GM21576 (cell line): ENCODE data around the gene CDC42BPA.
"Not testable (repeated sequence)": the region's sequence is repeated elsewhere in the genome, so short reads cannot be mapped to it uniquely, and the experiment has no call there.

ENCODE experiments used
- ATAC-seq: cut with Tn5 transposase; IDR thresholded peaks from one replicate; pipeline ENCODE4 v1.9.1; 2021; ENCODE audit warnings: mild to moderate bottlenecking, moderate library complexity; ENCODE audit not compliant: unreplicated experiment

Gene CDC42BPA

DNA sequence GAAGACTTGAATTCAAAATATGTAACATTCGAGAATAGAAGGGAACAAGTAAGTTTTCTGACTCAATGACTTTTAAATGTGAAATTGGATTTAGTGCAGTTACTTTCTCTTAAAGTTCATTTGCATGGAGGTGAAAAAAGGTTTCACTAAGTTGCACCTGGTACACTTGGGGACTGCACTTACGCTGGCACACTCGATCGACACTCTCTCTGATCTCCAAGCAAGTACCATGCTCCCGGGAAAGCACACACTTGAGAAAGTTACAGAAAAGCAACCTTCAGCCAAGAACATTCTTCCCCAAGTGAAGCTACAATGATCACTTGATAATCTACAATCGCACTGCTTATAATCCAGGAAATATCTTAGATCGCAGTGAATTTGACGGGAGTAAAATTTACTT lies 315.1 kb downstream of the CDC42BPA start:
- ATAC-seq, result no peak

DNA sequence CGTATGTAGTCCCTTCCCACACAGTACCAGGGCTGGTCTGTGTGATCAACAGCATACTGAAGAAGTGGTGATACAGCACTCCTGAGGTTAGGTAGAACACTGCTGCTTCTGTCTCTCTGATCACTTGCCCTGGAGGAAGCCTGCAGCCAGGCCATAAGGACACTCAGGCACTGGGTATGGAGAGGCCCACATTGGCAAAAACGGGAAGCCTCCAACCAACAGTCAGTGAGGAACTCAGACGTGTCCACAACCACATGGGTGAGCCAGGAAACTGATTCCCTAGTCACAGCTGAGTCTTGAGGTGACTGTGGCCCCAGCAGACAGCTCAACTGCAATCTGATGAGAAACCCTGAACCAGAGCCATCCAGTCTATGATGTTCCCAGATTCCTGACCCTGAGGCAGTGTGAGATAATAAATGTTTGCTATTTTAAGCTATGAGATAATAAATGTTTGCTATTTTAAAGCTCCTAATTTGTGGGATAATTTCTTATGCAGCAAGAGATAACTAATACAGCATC lies 315.7 kb downstream of the CDC42BPA start:
- ATAC-seq, result no peak

DNA sequence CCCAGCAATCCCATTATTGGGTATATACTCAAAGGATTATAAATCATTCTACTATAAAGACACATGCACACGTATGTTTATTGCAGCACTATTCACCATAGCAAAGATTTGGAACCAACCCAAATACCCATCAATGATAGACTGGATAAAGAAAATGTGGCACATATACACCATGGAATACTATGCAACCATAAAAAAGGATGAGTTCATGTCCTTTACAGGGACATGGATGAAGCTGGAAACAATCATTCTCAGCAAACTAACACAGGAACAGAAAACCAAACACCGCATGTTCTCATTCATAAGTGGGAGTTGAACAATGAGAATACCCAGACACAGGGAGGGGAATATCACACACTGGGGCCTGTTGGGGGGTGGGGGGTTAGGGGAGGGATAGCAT lies 318.7 kb downstream of the CDC42BPA start:
- ATAC-seq, result not testable (repeated sequence)

- peak; percentile 98 for ATAC-seq
Observed at GRCh38 chr1:226995365-226996332, 322.6 kb downstream of the CDC42BPA start.

- ATAC-seq, result peak; percentile 1
Observed at GRCh38 chr1:226994586-226995364, 323.5 kb downstream of the CDC42BPA start.

GRCh38 chr1:226993814-226994585 lies 324.3 kb downstream of the CDC42BPA start:
- ATAC-seq, result no peak

GRCh38 chr1:226991920-226992319 lies 326.4 kb downstream of the CDC42BPA start:
- no peak for ATAC-seq

DNA sequence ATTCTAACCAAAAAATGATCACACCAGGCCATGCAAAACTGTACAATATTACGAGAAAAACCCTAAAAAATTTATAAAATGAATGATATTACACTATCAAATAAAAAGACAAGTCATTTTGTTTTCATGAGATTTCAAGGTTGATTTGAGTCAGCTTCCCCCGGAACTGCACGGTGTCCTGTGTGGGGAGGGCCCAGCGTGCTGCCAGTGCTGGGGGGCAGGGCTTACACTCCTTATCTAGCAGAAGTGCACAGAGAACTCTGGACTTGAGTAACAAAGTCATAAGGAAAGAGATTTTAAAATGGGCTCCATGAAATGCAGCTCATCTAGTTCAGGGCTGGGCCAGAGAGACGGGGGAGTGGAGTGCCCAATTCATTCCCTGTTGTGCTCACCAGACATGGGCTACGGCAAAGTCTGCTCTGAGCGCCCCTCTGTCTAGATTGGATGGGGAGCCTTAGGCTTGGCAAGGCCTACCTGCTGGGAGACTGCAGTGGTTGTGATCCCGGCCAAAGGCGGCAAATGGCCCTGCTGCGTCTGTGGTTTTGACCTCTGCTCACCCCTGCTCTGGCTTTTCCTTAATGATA lies 328.1 kb downstream of the CDC42BPA start:
- peak; percentile 76 for ATAC-seq

DNA sequence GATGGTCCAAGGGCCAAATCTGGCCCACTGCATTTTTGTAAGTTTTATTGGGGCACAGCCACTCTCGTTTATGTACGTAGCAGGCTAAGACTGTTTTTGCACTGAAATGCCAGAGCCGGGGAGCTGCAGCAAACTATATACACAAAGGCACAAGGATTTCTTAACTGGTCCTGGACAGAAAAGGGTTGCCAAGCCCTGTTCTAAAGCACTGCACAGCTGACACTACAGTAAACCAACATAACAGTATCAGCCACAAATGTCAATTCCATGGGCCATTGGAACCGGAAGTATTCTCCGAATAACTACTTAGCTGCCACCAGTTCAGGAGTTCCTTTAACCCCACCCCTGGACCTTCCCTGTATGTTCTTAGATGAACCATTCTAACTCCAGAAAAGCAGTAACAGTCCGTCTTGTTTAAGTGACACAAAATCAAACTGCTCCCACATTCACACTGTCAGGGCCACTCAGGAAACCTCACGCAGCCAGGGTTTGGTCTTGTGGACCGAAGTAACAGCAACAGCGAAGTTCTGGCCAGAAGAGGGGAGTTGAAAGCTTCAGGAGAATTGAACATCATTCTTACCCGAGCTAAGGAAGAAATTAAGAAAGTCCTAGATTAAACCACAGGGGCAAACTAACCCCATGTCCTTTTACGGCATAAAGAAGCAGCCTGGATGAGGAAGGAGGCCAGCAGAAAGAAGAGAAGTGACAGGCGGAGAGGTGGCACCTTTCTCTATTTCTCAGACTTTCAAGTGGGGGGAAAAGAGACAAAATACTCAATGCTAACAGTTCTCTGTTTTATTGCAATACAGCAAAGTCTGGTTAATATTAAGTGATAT lies 329.0 kb downstream of the CDC42BPA start:
- no peak for ATAC-seq

DNA sequence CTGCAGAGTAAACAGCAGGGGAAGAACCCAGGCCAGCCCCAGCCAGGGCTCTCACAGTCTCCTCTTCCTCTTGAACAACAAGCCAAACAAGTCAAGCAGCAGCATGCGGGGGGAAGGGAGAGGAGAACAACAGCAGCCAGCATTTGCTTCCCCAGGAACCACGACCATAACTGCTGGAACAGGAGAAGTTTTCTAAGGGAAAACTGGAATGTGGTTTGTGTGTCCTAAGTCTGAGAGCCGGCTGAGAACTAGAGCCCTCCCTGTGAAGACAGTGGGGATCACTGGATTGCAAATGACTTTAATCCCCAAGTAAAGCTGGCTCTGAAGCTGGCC lies 330.0 kb downstream of the CDC42BPA start:
- ATAC-seq, result no peak

- no peak for ATAC-seq
Observed at GRCh38 chr1:226987623-226988333, 330.5 kb downstream of the CDC42BPA start.

GRCh38 chr1:226987179-226987536 lies 331.1 kb downstream of the CDC42BPA start:
- no peak for ATAC-seq

DNA sequence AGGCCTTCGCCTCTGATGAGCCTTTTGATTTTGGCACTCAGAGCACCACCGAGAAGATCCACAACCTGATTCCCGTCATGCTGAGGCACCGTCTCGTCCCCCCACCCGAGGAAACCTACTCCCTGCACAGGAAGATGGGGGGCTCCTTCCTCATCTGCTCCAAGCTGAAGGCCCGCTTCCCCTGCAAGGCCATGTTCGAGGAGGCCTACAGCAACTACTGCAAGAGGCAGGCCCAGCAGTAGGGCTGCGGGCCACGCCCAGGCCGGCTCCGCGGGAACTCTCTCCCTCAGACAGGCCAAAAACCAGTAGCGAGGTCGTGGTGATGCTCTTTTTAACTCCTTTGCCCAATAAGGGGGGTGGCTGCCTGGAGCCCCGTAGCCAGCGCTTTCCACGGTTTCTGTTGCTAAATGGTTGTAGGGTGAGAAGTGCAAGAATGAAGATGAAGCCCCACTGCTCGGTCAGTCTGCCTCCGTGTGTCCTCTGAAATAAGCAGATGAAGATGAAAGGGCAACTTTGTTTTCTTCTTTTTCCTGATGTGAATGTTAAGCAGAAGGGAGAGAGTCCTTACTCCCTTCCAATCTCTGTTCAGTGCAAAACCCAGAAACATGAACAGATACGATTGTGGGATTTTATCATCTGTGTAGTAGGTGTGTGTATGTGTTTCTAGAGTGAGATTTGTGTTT lies 331.7 kb downstream of the CDC42BPA start:
- ATAC-seq, result no peak

DNA sequence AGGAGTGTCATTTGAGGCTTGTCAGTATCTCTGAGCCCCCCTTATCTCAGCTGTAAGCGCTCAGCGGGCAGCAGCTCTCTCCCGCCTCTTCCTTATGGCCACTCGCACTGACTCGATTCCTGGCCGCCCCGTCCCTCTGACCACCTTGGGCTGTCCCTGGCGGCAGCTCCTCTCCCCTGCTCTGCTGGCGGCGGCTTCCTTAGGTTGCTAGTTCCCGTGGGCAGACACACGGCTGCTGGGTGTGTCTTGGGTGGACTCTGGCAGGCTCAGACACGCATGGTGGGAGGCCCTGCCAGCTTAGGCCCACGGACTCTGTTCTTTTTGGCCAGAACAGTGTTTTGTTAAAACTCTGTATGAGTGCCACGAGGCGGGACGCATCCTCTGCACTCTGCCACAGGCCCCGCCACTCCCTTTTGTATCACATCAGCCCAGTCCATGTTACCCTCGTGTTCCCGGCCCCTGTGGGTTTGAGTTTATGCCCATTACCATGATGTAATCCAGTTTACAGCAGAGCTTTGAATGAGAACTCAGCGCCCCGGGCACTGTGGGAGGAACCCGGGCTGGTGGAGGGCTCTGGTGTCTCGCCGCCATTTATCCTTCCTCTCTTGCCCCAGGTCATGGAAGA lies 332.3 kb downstream of the CDC42BPA start:
- no peak for ATAC-seq

DNA sequence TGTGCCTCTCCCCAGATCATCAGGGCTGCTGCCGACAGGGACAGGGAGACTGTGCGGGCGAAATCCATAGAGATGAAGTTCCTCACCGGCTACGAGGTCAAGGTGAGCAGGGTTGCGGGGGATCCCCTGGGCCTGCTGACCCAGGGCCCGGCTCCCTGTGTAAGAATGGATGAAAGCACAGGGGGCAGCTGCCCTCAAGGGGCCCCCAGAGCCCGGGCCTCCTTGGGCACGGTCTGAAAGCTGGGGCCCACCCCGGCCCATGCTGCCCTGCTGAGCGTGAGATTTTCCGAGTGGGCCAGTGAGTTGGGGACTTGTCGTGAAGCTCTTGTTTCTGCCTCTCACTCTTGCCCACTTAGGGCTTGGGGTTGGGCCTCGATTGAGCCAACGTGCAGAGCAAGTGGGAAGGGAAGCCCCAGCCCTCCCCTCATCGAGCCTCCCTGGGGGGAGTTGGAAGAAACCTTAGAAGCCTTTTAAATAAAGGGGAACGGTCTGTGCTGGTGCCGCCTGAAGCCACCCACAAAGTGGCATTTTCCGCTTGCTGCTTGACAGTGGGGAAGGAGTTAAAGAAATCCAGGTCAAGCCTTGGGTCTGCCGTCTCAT lies 333.0 kb downstream of the CDC42BPA start:
- ATAC-seq, result no peak

GRCh38 chr1:226984521-226985238 lies 333.6 kb downstream of the CDC42BPA start:
- ATAC-seq, result no peak

DNA sequence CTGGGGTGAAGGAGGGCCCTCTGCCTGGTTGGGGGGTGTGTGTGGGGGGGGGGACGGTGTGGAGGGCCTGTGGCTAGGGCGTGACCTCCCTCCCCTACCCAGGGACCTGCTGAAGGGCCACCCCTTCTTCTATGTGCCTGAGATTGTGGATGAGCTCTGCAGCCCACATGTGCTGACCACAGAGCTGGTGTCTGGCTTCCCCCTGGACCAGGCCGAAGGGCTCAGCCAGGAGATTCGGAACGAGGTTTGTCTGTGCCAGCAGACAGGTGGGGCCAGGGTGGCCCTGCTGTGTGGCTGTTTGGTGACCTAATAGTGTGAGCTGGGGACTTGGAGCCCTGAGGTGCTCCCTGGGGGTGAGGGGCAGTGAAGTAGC lies 334.3 kb downstream of the CDC42BPA start:
- ATAC-seq, result no peak
